HG03108 (cell line): ENCODE results near the gene PIM2.
"Not testable (repeated sequence)": the region's sequence is repeated elsewhere in the genome, so short reads cannot be mapped to it uniquely, and the experiment has no call there.

ENCODE experiments used
- ATAC-seq: cut with Tn5 transposase; IDR thresholded peaks from one replicate; pipeline ENCODE4 v1.9.1; 2021; ENCODE audit warnings: moderate library complexity; ENCODE audit not compliant: unreplicated experiment

The PIM2 gene

DNA sequence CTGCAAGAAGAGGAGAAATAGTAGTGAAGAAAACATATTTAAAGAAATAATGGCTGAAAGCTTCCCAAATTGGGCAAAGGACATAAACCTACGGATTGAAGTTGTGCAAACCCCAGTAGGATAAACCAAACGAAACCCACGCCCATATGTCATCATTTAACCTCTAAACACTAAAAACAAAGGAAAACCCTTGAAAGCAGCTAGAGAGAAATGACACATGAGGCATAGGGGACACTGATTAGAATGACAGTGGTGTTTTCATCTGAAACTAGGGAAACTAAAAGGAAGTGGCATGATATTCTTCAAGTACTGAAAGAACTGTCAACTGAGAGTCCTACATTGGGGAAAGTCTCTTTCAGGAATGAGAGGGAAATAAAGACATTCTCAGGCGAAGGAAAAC, 41.9 kb downstream of the PIM2 start:
- ATAC-seq: not testable (repeated sequence)

GRCh38 chrX:48872017-48872416, 46.8 kb downstream of the PIM2 start:
- not testable (repeated sequence) for ATAC-seq

DNA sequence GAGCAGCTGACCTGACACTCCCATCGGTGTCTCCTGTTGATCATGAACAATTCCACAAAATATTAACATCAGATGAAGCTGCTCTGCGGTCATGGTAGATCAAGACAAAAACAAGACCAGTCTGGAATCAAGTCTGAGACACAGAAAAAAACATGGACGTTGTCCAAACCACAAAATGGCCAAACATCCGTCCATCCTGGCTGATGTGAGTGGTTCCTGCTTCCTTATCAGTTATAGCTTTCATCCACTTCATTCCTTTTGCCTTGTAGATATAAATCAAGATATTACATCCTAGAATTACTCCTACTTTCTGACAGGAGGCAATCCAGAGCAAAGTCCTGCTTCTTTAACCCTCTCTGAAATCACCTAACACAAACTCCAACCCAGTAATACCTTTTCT, 54.6 kb downstream of the PIM2 start:
- ATAC-seq: no peak
